Heart left ventricle (tissue), 13 donors: ENCODE data around the gene PRRG2.

ENCODE experiments used
- POLR2A ChIP-seq, 2 donors: fragments of 450-650 bp; IDR thresholded peaks; one replicate each; pipeline ENCODE4 v1.6.1; 2017; ENCODE audit warnings: antibody characterized with exemption in 2 of 2, mild to moderate bottlenecking in 2 of 2, moderate library complexity in 2 of 2
- TF ChIP-seq, protein P1 (sequence below), 12 donors: fragments of 200-600 bp; sonication (generic) in 4 of 12; IDR thresholded peaks; one replicate each; pipeline versions ENCODE4 v1.5.0 to v1.8.0; 2018 to 2022; ENCODE audit warnings: antibody characterized with exemption in 12 of 12, mild to moderate bottlenecking in 5 of 12
- donor health status: ischemic (EF 13 %, LVEDD 7.1; RV severe dilation, severe dysfunction).
- donor health status: DM: no; HTN: yes; CAD: no.
- donor health status: DM: no; HTN: no; CAD: no.
- donor health status: ischemic (EF 25% LVEDD 6.9; RV normal size, moderate dysfunction).
- donor health status: ischemic (EF 25% LVEDD 5.7; RV mildly dilated, moderate dysfunction).
- donor health status: ischemic (EF 35%, LVEDD 5.7; RV mildly dilated, moderate dysfunction).
- donor health status: nonischemic (EF 11% LVEDD 7.7; RV severe dilation, severe dysfunction).
- donor health status: DM: yes; HTN: yes; CAD: no.
- donor health status: PGD.
- donor health status: ischemic (EF 29% LVEDD 5.4; RV normal size, mild dysfunction).
- donor health status: nonischemic (EF 23%, LVEDD 6.1; RV moderate dilation, normal function).

DNA sequence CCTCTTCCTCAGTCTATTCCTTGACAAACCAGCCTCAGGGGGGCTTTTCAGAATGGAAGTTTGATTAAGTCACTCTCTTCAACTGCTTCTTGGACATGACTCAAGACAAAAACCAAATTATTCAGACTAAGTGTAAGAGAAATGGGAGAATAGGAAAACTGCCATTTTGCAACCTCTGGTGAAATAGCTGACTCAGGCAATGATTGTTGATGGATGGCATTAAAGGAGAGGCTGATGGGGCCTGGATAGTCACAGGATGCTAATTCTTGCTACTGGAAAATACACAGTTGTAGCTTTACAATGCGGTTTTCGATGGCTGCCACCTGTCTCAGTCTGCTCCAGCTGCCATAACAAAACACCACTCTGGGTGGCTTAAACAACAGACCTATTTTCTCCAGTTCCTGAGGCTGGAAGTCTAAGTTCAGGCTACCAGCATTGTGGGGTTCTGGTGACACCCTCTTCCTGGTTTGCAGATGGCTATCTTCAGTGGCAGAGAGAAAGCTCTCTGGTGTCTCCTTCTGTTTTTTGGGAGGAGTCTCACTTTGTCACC lies 6.8 kb upstream of the PRRG2 start:
- TF ChIP-seq, protein P1, sequence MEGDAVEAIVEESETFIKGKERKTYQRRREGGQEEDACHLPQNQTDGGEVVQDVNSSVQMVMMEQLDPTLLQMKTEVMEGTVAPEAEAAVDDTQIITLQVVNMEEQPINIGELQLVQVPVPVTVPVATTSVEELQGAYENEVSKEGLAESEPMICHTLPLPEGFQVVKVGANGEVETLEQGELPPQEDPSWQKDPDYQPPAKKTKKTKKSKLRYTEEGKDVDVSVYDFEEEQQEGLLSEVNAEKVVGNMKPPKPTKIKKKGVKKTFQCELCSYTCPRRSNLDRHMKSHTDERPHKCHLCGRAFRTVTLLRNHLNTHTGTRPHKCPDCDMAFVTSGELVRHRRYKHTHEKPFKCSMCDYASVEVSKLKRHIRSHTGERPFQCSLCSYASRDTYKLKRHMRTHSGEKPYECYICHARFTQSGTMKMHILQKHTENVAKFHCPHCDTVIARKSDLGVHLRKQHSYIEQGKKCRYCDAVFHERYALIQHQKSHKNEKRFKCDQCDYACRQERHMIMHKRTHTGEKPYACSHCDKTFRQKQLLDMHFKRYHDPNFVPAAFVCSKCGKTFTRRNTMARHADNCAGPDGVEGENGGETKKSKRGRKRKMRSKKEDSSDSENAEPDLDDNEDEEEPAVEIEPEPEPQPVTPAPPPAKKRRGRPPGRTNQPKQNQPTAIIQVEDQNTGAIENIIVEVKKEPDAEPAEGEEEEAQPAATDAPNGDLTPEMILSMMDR (IDR thresholded peaks at IDR 0.05), result no peak
- TF ChIP-seq POLR2A (IDR thresholded peaks at IDR 0.05), result no peak
